ENCODE results near the gene S1PR5. TPM values are rescaled to one million over a fixed set of nuclear protein-coding genes. Genes with fewer than 3 reads are reported as not detected.

S1PR5 gene
- polyA plus RNA-seq (2013, experiment 1 of 2) = 5.2 TPM
- polyA plus RNA-seq (2013, experiment 2 of 2) = 5.2 TPM

DNA sequence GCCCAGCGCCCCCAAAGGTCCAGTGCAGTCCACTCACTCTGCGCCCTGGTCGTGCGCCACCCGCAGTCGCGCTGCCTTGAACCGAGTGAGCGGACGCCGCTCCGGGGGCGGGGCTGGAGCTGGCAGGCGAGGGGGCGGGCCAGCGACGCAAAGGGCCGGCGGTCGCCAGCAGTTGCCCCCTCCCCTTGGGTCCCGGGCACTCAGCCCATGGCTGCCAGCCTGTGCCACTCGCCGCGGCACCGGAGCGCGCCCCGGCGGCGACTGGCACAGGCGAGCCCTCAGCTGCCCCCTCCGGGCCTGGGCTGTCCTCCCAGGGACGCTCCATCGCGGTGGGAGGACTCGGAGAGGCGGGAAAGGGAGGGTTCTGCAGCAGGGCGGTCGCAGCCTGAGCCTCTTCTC, at the start of gene S1PR5:
Gene S1PR5, minus strand, starts transcription at position 87 of the 399 bp plus-strand sequence. CDS start 2,436 bp downstream, outside the sequence.
- no peak within 1 kb of the TSS for H3K23ac ChIP-seq (ENCODE audit: low read length in 2 of 2)

GRCh38 chr19:10566658-10567410, 49.6 kb upstream of the S1PR5 start:
- Histone ChIP-seq H2AFZ (ENCODE audit: low read depth, low read length) (no peak overlapping the region), H3K27ac (ENCODE audit: low read length, poor library complexity, severe bottlenecking) (peak overlapping the region; percentile 25), H3K36me3 (ENCODE audit: control insufficient read depth in 1 of 2, insufficient read depth in 2 of 2, low read depth in 1 of 2, low read length in 2 of 2) (peaks cover 4 to 5% of the 10 kb centered on the region in 2 experiments), H3K4me2 (ENCODE audit: low read length, poor library complexity, severe bottlenecking) (peak overlapping the region; percentile 7), H3K9ac (ENCODE audit: low read length) (peak overlapping the region; percentile 87), H3K18ac (ENCODE audit: low read depth in 1 of 2, low read length in 2 of 2) (peak overlapping the region; percentile 61 to 81), H3K27me3 (ENCODE audit: control insufficient read depth in 1 of 2, insufficient read depth in 1 of 2, low read length in 2 of 2) (no peaks in the 10 kb centered on the region), H2BK12ac (ENCODE audit: low read length in 2 of 2) (peak overlapping the region; percentile 15 to 95), H4K8ac (ENCODE audit: low read length) (peak overlapping the region; percentile 72), H2BK120ac (ENCODE audit: low read depth, low read length) (peak overlapping the region; percentile 82), H3K23ac (ENCODE audit: low read length in 2 of 2) (no peak overlapping the region), H2BK5ac (ENCODE audit: low read depth, low read length, poor library complexity, severe bottlenecking) (peak overlapping the region; percentile 46), H3K4ac (ENCODE audit: low read depth in 1 of 2, low read length in 2 of 2) (peak overlapping the region; percentile 65 to 73), H3K4me3 (ENCODE audit: insufficient read depth in 1 of 2, low read depth in 1 of 2, low read length in 2 of 2) (peak overlapping the region in 1 of 2 experiments; percentile 94), H2BK15ac (ENCODE audit: low read depth, poor library complexity, severe bottlenecking) (no peak overlapping the region), H3K4me1 (ENCODE audit: control insufficient read depth, insufficient read depth, low read depth, low read length) (peaks cover 23% of the 10 kb centered on the region), H3K79me1 (replicated peaks; ENCODE audit: low read length, poor library complexity, severe bottlenecking) (peaks cover 28% of the 10 kb centered on the region), H2AK5ac (ENCODE audit: low read length, severe bottlenecking) (peak overlapping the region; percentile 66), H3K14ac (ENCODE audit: low read length in 2 of 2) (peak overlapping the region in 1 of 2 experiments; percentile 58), H4K91ac (ENCODE audit: low read length) (peak overlapping the region; percentile 87), H3K9me3 (ENCODE audit: control insufficient read depth, low read length) (no peaks in the 10 kb centered on the region)
- WGBS = 63% methylated on average over 19 of the region's 19 CpGs
- peak; percentile 34 for DNase-seq

More for the DNA sequence above, at the start of gene S1PR5:
- Histone ChIP-seq H2BK120ac (ENCODE audit: low read depth, low read length) (peak within 1 kb of the TSS; percentile 54), H2AFZ (ENCODE audit: low read depth, low read length) (peak within 1 kb of the TSS; percentile 73), H2BK5ac (ENCODE audit: low read depth, low read length, poor library complexity, severe bottlenecking) (no peak within 1 kb of the TSS), H4K8ac (ENCODE audit: low read length) (peak within 1 kb of the TSS; percentile 93), H2BK15ac (ENCODE audit: low read depth, poor library complexity, severe bottlenecking) (peak within 1 kb of the TSS; percentile 92), H3K4me3 (ENCODE audit: insufficient read depth in 1 of 2, low read depth in 1 of 2, low read length in 2 of 2) (peak within 1 kb of the TSS; percentile 64 to 73), H4K91ac (ENCODE audit: low read length) (peak within 1 kb of the TSS; percentile 62), H3K79me1 (replicated peaks; ENCODE audit: low read length, poor library complexity, severe bottlenecking) (no peaks in the 10 kb centered on the region), H3K4me1 (ENCODE audit: control insufficient read depth, insufficient read depth, low read depth, low read length) (peaks cover 19% of the 10 kb centered on the region), H2BK12ac (ENCODE audit: low read length in 2 of 2) (peak within 1 kb of the TSS; percentile 59 to 90), H2AK5ac (ENCODE audit: low read length, severe bottlenecking) (no peak within 1 kb of the TSS), H3K27ac (ENCODE audit: low read length, poor library complexity, severe bottlenecking) (no peak within 1 kb of the TSS), H3K14ac (ENCODE audit: low read length in 2 of 2) (peak within 1 kb of the TSS in 1 of 2 experiments; percentile 85), H3K27me3 (ENCODE audit: control insufficient read depth in 1 of 2, insufficient read depth in 1 of 2, low read length in 2 of 2) (peaks cover 14 to 65% of the 10 kb centered on the region in 2 experiments), H3K4ac (ENCODE audit: low read depth in 1 of 2, low read length in 2 of 2) (peak within 1 kb of the TSS; percentile 54 to 68), H3K4me2 (ENCODE audit: low read length, poor library complexity, severe bottlenecking) (peak within 1 kb of the TSS; percentile 94), H3K9ac (ENCODE audit: low read length) (peak within 1 kb of the TSS; percentile 26), H3K36me3 (ENCODE audit: control insufficient read depth in 1 of 2, insufficient read depth in 2 of 2, low read depth in 1 of 2, low read length in 2 of 2) (peaks cover 0 to 12% of the 10 kb centered on the region in 2 experiments), H3K9me3 (ENCODE audit: control insufficient read depth, low read length) (no peaks in the 10 kb centered on the region), H3K18ac (ENCODE audit: low read depth in 1 of 2, low read length in 2 of 2) (peak within 1 kb of the TSS; percentile 81 to 90)
- DNase-seq = peak; percentile 62
- WGBS = 2% methylated on average over 21 of the region's 39 CpGs

- peak overlapping the region; percentile 87 for H4K91ac ChIP-seq (ENCODE audit: low read length)
- 34% methylated on average over 3 of the region's 4 CpGs for WGBS
These were observed 49.1 kb upstream of the S1PR5 start for GRCh38 chr19:10566408-10566657.

More at GRCh38 chr19:10566408-10566657, 49.1 kb upstream of the S1PR5 start:
- Histone ChIP-seq H2AK5ac (ENCODE audit: low read length, severe bottlenecking) (no peak overlapping the region), H2BK5ac (ENCODE audit: low read depth, low read length, poor library complexity, severe bottlenecking) (peak overlapping the region; percentile 46), H3K23ac (ENCODE audit: low read length in 2 of 2) (no peak overlapping the region), H3K79me1 (replicated peaks; ENCODE audit: low read length, poor library complexity, severe bottlenecking) (peaks cover 31% of the 10 kb centered on the region), H4K8ac (ENCODE audit: low read length) (peak overlapping the region; percentile 72), H3K4ac (ENCODE audit: low read depth in 1 of 2, low read length in 2 of 2) (peak overlapping the region; percentile 53 to 73), H3K27me3 (ENCODE audit: control insufficient read depth in 1 of 2, insufficient read depth in 1 of 2, low read length in 2 of 2) (no peaks in the 10 kb centered on the region), H3K18ac (ENCODE audit: low read depth in 1 of 2, low read length in 2 of 2) (peak overlapping the region; percentile 51 to 61), H2AFZ (ENCODE audit: low read depth, low read length) (no peak overlapping the region), H2BK12ac (ENCODE audit: low read length in 2 of 2) (peak overlapping the region; percentile 15 to 76), H3K9me3 (ENCODE audit: control insufficient read depth, low read length) (no peaks in the 10 kb centered on the region), H3K36me3 (ENCODE audit: control insufficient read depth in 1 of 2, insufficient read depth in 2 of 2, low read depth in 1 of 2, low read length in 2 of 2) (peaks cover 8 to 10% of the 10 kb centered on the region in 2 experiments), H3K27ac (ENCODE audit: low read length, poor library complexity, severe bottlenecking) (peak overlapping the region; percentile 25), H2BK120ac (ENCODE audit: low read depth, low read length) (peak overlapping the region; percentile 82), H2BK15ac (ENCODE audit: low read depth, poor library complexity, severe bottlenecking) (no peak overlapping the region), H3K9ac (ENCODE audit: low read length) (peak overlapping the region; percentile 87), H3K4me3 (ENCODE audit: insufficient read depth in 1 of 2, low read depth in 1 of 2, low read length in 2 of 2) (peak overlapping the region; percentile 94 to 97), H3K4me1 (ENCODE audit: control insufficient read depth, insufficient read depth, low read depth, low read length) (peaks cover 23% of the 10 kb centered on the region), H3K4me2 (ENCODE audit: low read length, poor library complexity, severe bottlenecking) (peak overlapping the region; percentile 75), H3K14ac (ENCODE audit: low read length in 2 of 2) (no peak overlapping the region)
- DNase-seq = no peak
